Neural progenitor cell (in vitro differentiated cells): Measurements from ENCODE around the gene THOC3.
"Not testable (repeated sequence)": the region's sequence is repeated elsewhere in the genome, so short reads cannot be mapped to it uniquely, and the experiment has no call there.

ENCODE experiments used
- EZH2 ChIP-seq: fragments of 200-600 bp; sonication (generic); IDR thresholded peaks from 2 replicates; pipeline ENCODE4 v1.6.1; 2017; ENCODE audit warnings: antibody characterized with exemption, mild to moderate bottlenecking, moderate library complexity
- EZH2phosphoT487 ChIP-seq: fragments of 200-600 bp; sonication (generic); IDR thresholded peaks from 2 replicates; pipeline ENCODE4 v1.6.1; 2017; ENCODE audit warnings: antibody characterized with exemption
- TF ChIP-seq, protein P1 (sequence below): fragments of 200-600 bp; sonication (generic); IDR thresholded peaks from 2 replicates; pipeline ENCODE4 v1.5.1; 2017; ENCODE audit warnings: antibody characterized with exemption, mild to moderate bottlenecking

- TF ChIP-seq, protein P1, sequence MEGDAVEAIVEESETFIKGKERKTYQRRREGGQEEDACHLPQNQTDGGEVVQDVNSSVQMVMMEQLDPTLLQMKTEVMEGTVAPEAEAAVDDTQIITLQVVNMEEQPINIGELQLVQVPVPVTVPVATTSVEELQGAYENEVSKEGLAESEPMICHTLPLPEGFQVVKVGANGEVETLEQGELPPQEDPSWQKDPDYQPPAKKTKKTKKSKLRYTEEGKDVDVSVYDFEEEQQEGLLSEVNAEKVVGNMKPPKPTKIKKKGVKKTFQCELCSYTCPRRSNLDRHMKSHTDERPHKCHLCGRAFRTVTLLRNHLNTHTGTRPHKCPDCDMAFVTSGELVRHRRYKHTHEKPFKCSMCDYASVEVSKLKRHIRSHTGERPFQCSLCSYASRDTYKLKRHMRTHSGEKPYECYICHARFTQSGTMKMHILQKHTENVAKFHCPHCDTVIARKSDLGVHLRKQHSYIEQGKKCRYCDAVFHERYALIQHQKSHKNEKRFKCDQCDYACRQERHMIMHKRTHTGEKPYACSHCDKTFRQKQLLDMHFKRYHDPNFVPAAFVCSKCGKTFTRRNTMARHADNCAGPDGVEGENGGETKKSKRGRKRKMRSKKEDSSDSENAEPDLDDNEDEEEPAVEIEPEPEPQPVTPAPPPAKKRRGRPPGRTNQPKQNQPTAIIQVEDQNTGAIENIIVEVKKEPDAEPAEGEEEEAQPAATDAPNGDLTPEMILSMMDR = not testable (repeated sequence)
- TF ChIP-seq EZH2phosphoT487, EZH2: not testable (repeated sequence)
Measured at GRCh38 chr5:175910072-175910471, 58.0 kb downstream of the THOC3 start.
